Measurements from ENCODE around the gene AFP.
"Not testable (repeated sequence)": the region's sequence is repeated elsewhere in the genome, so short reads cannot be mapped to it uniquely, and the experiment has no call there.

Gene AFP

GRCh38 chr4:73435984-73436383 is at the start of gene AFP:
Gene AFP, plus strand, starts transcription at chr4:73436221. Its CDS starts 42 bp downstream, at chr4:73436263.
- DNase-seq (ENCODE audit: low read depth): no peak

- DNase-seq (ENCODE audit: low read depth): no peak
These were observed 48.5 kb upstream of the AFP start for GRCh38 chr4:73387552-73387951.

DNA sequence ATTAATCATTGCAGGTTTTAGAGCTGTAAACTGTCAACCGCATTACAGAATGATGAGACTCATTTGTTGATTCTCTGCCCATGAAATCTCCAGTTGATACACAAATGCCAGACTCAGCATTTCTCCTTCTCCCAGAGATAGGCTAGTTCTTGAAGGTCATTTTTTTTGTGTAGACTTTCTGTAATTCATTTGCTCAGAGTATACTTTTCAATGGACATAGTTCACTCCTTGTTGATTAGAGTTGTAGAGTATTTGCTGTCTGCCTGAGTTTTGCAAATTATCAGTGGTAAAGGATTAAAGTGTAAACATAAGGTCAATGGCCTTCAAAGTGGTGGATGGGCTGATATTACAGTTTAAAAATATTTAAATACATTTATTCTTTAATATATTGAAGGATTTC is 47.1 kb upstream of the AFP start:
- DNase-seq (ENCODE audit: low read depth): no peak

GRCh38 chr4:73389663-73390062 is 46.4 kb upstream of the AFP start:
- DNase-seq (ENCODE audit: low read depth): not testable (repeated sequence)

- DNase-seq (ENCODE audit: low read depth): no peak
These were observed 44.2 kb upstream of the AFP start for GRCh38 chr4:73391774-73392173.

DNA sequence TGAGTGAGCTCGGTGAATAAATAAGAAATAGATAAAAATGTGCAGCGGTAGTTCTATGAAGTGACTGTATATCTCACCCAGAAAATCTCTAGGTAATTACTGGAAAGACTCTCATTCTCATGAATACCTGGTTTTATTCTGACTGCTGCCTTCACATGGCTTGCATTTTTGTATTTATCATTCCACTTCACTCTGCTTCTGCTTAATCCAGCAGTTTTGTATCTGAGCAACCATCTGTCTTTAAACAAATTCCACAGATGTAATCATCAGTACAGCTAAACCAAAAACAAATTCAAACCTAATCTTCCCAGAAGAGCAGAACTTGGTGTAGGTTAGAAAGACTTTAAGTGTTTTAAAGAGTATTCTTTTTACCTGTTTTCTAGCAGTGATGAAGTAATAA is 43.1 kb upstream of the AFP start:
- no peak for DNase-seq (ENCODE audit: low read depth)

GRCh38 chr4:73396304-73396703 is 39.7 kb upstream of the AFP start:
- DNase-seq (ENCODE audit: low read depth): no peak

DNA sequence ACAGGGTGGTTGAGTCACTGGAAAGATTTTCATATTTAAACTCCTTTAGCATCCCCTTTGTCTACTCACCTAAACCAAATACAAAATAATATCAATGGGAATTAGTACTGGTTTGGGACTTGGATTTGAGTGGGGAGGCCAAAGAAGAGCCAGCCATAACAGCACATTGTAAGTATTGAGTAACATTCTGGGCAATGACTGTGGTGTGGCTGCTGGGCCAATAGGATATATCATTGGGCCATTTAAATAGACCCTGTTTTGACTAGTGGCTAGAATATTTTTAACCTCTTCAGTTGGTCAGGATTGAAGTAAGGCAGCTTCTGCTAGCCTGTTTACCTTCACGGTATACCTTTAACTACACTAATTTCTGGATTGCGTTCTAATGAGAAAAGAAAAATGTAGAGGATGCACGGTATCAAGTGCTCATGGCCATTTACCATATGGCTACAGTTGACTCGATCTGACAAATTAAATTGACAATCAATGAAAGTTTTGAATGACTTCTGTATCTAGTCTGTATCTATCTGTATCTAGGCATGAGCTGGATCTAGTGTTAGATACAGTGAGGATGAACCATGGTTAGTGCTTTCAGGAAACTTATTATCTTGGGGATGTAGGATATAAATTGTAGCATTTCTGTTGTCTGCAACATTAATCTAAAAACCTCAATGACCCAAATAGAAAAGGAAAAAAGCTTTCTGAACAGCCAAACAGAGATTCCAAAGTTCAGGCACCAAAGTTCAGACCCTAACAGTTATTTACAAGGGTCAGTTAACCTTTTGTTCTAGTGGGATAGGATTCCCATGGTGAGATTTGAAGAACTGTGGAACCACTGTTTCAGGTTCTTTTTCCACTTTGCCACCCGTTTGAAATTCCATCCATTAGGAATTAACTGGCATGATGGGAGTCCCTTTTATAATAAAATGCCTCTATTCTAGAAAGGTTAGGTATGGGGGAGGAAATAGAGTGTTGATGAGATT is 38.7 kb upstream of the AFP start:
- no peak for DNase-seq (ENCODE audit: low read depth)

- DNase-seq (ENCODE audit: low read depth): no peak
These were observed 34.6 kb upstream of the AFP start for GRCh38 chr4:73401412-73401811.

GRCh38 chr4:73404042-73404441 is 32.0 kb upstream of the AFP start, which contains the start of gene ALB:
Gene ALB, plus strand, starts transcription at chr4:73404287. Its CDS starts 41 bp downstream, at chr4:73404328.
- DNase-seq (ENCODE audit: low read depth): no peak

GRCh38 chr4:73404457-73404856 is 31.6 kb upstream of the AFP start:
- DNase-seq (ENCODE audit: low read depth): no peak

DNA sequence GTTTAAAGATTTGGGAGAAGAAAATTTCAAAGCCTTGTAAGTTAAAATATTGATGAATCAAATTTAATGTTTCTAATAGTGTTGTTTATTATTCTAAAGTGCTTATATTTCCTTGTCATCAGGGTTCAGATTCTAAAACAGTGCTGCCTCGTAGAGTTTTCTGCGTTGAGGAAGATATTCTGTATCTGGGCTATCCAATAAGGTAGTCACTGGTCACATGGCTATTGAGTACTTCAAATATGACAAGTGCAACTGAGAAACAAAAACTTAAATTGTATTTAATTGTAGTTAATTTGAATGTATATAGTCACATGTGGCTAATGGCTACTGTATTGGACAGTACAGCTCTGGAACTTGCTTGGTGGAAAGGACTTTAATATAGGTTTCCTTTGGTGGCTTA is 30.9 kb upstream of the AFP start:
- DNase-seq (ENCODE audit: low read depth): no peak

- no peak for DNase-seq (ENCODE audit: low read depth)
These were observed 29.5 kb upstream of the AFP start for GRCh38 chr4:73406548-73406875.

DNA sequence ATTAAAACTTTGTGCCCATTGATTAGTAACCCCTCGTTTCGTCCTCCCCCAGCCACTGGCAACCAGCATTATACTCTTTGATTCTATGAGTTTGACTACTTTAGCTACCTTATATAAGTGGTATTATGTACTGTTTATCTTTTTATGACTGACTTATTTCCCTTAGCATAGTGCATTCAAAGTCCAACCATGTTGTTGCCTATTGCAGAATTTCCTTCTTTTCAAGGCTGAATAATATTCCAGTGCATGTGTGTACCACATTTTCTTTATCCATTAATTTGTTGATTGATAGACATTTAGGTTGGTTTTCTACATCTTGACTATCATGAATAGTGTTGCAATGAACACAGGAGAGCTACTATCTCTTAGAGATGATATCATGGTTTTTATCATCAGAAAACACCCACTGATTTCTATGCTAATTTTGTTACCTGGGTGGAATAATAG is 28.8 kb upstream of the AFP start:
- no peak for DNase-seq (ENCODE audit: low read depth)

DNA sequence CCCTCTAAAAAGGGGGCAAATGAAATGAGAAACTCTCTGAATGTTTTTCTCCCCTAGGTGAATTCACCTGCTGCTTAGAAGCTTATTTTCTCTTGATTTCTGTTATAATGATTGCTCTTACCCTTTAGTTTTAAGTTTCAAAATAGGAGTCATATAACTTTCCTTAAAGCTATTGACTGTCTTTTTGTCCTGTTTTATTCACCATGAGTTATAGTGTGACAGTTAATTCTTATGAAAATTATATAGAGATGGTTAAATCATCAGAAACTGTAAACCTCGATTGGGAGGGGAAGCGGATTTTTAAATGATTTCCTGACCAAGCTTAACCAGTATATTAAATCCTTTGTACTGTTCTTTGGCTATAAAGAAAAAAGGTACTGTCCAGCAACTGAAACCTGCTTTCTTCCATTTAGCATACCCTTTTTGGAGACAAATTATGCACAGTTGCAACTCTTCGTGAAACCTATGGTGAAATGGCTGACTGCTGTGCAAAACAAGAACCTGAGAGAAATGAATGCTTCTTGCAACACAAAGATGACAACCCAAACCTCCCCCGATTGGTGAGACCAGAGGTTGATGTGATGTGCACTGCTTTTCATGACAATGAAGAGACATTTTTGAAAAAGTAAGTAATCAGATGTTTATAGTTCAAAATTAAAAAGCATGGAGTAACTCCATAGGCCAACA is 27.7 kb upstream of the AFP start:
- DNase-seq (ENCODE audit: low read depth): no peak

DNA sequence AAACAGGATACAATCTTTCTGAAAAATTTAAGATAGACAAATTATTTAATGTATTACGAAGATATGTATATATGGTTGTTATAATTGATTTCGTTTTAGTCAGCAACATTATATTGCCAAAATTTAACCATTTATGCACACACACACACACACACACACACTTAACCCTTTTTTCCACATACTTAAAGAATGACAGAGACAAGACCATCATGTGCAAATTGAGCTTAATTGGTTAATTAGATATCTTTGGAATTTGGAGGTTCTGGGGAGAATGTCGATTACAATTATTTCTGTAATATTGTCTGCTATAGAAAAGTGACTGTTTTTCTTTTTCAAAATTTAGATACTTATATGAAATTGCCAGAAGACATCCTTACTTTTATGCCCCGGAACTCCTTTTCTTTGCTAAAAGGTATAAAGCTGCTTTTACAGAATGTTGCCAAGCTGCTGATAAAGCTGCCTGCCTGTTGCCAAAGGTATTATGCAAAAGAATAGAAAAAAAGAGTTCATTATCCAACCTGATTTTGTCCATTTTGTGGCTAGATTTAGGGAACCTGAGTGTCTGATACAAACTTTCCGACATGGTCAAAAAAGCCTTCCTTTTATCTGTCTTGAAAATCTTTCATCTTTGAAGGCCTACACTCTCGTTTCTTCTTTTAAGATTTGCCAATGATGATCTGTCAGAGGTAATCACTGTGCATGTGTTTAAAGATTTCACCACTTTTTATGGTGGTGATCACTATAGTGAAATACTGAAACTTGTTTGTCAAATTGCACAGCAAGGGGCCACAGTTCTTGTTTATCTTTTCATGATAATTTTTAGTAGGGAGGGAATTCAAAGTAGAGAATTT is 26.8 kb upstream of the AFP start:
- no peak for DNase-seq (ENCODE audit: low read depth)

DNA sequence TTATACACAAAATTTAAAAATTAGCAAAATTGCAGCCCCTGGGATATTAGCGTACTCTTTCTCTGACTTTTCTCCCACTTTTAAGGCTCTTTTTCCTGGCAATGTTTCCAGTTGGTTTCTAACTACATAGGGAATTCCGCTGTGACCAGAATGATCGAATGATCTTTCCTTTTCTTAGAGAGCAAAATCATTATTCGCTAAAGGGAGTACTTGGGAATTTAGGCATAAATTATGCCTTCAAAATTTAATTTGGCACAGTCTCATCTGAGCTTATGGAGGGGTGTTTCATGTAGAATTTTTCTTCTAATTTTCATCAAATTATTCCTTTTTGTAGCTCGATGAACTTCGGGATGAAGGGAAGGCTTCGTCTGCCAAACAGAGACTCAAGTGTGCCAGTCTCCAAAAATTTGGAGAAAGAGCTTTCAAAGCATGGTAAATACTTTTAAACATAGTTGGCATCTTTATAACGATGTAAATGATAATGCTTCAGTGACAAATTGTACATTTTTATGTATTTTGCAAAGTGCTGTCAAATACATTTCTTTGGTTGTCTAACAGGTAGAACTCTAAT is 26.0 kb upstream of the AFP start:
- DNase-seq (ENCODE audit: low read depth): no peak

GRCh38 chr4:73410916-73411730 is 24.9 kb upstream of the AFP start:
- DNase-seq (ENCODE audit: low read depth): no peak

DNA sequence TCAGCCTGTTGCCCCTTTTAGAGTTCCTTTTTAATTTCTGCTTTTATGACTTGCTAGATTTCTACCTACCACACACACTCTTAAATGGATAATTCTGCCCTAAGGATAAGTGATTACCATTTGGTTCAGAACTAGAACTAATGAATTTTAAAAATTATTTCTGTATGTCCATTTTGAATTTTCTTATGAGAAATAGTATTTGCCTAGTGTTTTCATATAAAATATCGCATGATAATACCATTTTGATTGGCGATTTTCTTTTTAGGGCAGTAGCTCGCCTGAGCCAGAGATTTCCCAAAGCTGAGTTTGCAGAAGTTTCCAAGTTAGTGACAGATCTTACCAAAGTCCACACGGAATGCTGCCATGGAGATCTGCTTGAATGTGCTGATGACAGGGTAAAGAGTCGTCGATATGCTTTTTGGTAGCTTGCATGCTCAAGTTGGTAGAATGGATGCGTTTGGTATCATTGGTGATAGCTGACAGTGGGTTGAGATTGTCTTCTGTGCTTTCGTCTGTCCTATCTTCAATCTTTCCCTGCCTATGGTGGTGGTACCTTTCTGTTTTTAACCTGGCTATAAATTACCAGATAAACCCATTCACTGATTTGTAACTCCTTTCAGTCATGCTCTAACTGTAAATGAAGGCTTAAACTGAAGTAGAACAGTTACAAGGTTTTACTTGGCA is 24.1 kb upstream of the AFP start:
- DNase-seq (ENCODE audit: low read depth): no peak

DNA sequence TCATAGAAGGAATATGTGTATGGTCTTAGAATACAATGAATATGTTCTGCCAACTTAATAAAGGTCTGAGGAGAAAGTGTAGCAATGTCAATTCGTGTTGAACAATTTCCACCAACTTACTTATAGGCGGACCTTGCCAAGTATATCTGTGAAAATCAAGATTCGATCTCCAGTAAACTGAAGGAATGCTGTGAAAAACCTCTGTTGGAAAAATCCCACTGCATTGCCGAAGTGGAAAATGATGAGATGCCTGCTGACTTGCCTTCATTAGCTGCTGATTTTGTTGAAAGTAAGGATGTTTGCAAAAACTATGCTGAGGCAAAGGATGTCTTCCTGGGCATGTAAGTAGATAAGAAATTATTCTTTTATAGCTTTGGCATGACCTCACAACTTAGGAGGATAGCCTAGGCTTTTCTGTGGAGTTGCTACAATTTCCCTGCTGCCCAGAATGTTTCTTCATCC is 22.7 kb upstream of the AFP start:
- no peak for DNase-seq (ENCODE audit: low read depth)

- DNase-seq (ENCODE audit: low read depth): no peak
These were observed 21.1 kb upstream of the AFP start for GRCh38 chr4:73414936-73415271.

Measured in GM04503 (cell line).